Astrocyte (in vitro differentiated cells and primary cell): ENCODE results near the gene PCCA. TPM values are rescaled to one million over a fixed set of nuclear protein-coding genes. Genes with fewer than 3 reads are reported as not detected.
"Not testable (repeated sequence)": the region's sequence is repeated elsewhere in the genome, so short reads cannot be mapped to it uniquely, and the experiment has no call there.

Experiments used
- DNase-seq: peaks from one replicate; pipeline ENCODE4 v3.0.0-alpha.2; 2010; ENCODE audit warnings: low read depth
- FAIRE-seq: peaks from 2 replicates; lab custom pipeline; 2011; peaks lifted over from hg19 to GRCh38; lab: Jason Lieb, UNC
- H2AFZ ChIP-seq: 2 replicates; pipeline ENCODE4 v1.6.0; 2012; ENCODE audit warnings: low read depth, low read length, inconsistent platforms
- H3K27ac ChIP-seq: 2 replicates; pipeline ENCODE4 v1.5.1; 2011; ENCODE audit warnings: low read depth, low read length, inconsistent platforms
- H3K27me3 ChIP-seq: 2 replicates; pipeline ENCODE4 v1.6.0; 2011; ENCODE audit warnings: low read length, inconsistent platforms; ENCODE audit not compliant: insufficient read depth
- H3K36me3 ChIP-seq: 2 replicates; pipeline ENCODE4 v1.5.1; 2011; ENCODE audit warnings: low read length, inconsistent platforms; ENCODE audit not compliant: insufficient read depth
- H3K4me1 ChIP-seq: 2 replicates; pipeline ENCODE4 v1.5.1; 2011; ENCODE audit warnings: low read length, inconsistent platforms; ENCODE audit not compliant: insufficient read depth
- H3K4me2 ChIP-seq: 2 replicates; pipeline ENCODE4 v1.6.0; 2012; ENCODE audit warnings: low read length, inconsistent platforms
- H3K4me3 ChIP-seq: 2 replicates; pipeline ENCODE4 v1.5.1; 2011; ENCODE audit warnings: low read depth, mild to moderate bottlenecking, low read length, inconsistent platforms; ENCODE audit not compliant: insufficient read depth
- H3K79me2 ChIP-seq: 2 replicates; pipeline ENCODE4 v1.6.0; 2012; ENCODE audit warnings: mild to moderate bottlenecking, low read length, inconsistent platforms; ENCODE audit not compliant: insufficient read depth
- H3K9ac ChIP-seq: 2 replicates; pipeline ENCODE4 v1.6.0; 2012; ENCODE audit warnings: mild to moderate bottlenecking, low read length, inconsistent platforms
- H3K9me3 ChIP-seq: 2 replicates; pipeline ENCODE4 v1.5.1; 2012; ENCODE audit warnings: low read depth, mild to moderate bottlenecking, low read length, inconsistent platforms; ENCODE audit not compliant: insufficient read depth
- H4K20me1 ChIP-seq: 2 replicates; pipeline ENCODE4 v1.6.0; 2012; ENCODE audit warnings: low read length, inconsistent platforms; ENCODE audit not compliant: insufficient read depth
- H3K27ac Mint-ChIP-seq: one replicate; pipeline ENCODE4 v1.8.0; 2021; ENCODE audit warnings: mild to moderate bottlenecking, mixed read lengths; ENCODE audit not compliant: unreplicated experiment
- H3K27me3 Mint-ChIP-seq: one replicate; pipeline ENCODE4 v1.8.0; 2021; ENCODE audit warnings: low read depth, mixed read lengths; ENCODE audit not compliant: unreplicated experiment
- H3K36me3 Mint-ChIP-seq: one replicate; pipeline ENCODE4 v1.8.0; 2021; ENCODE audit warnings: low read depth, mixed read lengths; ENCODE audit not compliant: unreplicated experiment
- H3K4me1 Mint-ChIP-seq: one replicate; pipeline ENCODE4 v1.8.0; 2021; ENCODE audit warnings: low read depth, mixed read lengths; ENCODE audit not compliant: unreplicated experiment
- H3K4me3 Mint-ChIP-seq: one replicate; pipeline ENCODE4 v1.8.0; 2021; ENCODE audit warnings: mild to moderate bottlenecking, moderate library complexity, mixed read lengths; ENCODE audit not compliant: unreplicated experiment
- H3K9me3 Mint-ChIP-seq: one replicate; pipeline ENCODE4 v1.8.0; 2021; ENCODE audit warnings: mild to moderate bottlenecking, mixed read lengths; ENCODE audit not compliant: unreplicated experiment
- EZH2 ChIP-seq: IDR thresholded peaks from 2 replicates; pipeline ENCODE4 v1.6.1; 2012; ENCODE audit warnings: mild to moderate bottlenecking, low read length, inconsistent platforms; ENCODE audit not compliant: insufficient read depth
- total RNA-seq: library from RNA; stranded (reverse); gene quantifications from 2 replicates; pipeline ENCODE4 v1.2.1, GENCODE V29; 2021
- TF ChIP-seq, protein P1 (sequence below): IDR thresholded peaks from 2 replicates; pipeline ENCODE4 v1.5.1; 2011; ENCODE audit warnings: low read depth, mild to moderate bottlenecking, inconsistent platforms, low read length, moderate library complexity; ENCODE audit not compliant: insufficient read depth

Gene PCCA
- total RNA-seq, 1 donor from 2014 or later: 13.9 TPM

DNA sequence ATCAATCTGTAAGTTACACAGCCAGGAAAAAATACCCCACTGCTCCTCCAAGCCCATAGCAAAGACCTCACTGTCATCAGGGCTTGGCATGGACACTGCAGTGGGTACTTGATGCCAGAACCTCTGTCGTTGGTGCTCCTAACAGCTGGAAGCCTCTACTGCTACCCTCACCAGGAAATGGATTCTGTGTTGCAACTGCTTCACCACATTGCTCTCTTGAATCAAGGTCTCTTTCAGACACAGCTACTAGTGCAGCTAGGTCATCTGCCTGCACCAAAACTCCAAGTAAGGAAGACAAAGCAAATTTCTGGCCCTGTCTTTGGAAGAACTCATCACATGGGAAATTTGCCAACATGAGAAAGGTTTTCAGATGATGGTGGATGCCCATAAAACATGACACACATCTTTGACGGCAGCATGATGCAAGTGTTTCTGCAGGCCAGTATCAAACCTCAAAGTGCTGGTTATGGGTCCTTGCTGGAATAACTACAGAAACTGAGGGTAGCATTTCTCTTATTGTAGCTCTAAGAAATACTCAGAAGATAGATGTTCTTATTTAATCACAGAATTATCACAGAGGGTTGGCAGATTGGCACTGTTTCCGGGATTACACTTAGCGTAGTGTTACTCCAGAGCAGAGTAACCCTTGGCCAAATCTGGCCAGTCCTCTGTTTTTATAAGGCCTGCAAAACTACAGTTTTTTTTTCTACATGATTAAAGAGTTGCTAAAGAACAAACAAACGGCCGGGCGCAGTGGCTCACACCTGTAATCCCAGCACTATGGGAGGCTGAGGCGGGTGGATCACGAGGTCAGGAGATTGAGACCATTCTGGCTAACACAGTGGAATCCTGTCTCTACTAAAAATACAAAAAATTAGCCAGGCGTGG lies 12.9 kb upstream of the PCCA start:
- Mint-ChIP-seq H3K4me3 (no peak overlapping the region), H3K27ac (no peak overlapping the region), H3K9me3 (peaks cover 11% of the 10 kb centered on the region), H3K36me3 (peaks cover 3% of the 10 kb centered on the region), H3K4me1 (no peaks in the 10 kb centered on the region), H3K27me3 (peaks cover 4% of the 10 kb centered on the region)
- Histone ChIP-seq H3K27me3 (no peaks in the 10 kb centered on the region), H3K79me2 (no peaks in the 10 kb centered on the region), H3K9ac (no peak overlapping the region), H3K4me3 (no peak overlapping the region), H2AFZ (no peak overlapping the region), H3K9me3 (no peaks in the 10 kb centered on the region), H3K27ac (no peak overlapping the region), H3K4me1 (no peaks in the 10 kb centered on the region), H4K20me1 (no peaks in the 10 kb centered on the region), H3K4me2 (no peak overlapping the region), H3K36me3 (no peaks in the 10 kb centered on the region)
- no peak for DNase-seq
- TF ChIP-seq, protein P1, sequence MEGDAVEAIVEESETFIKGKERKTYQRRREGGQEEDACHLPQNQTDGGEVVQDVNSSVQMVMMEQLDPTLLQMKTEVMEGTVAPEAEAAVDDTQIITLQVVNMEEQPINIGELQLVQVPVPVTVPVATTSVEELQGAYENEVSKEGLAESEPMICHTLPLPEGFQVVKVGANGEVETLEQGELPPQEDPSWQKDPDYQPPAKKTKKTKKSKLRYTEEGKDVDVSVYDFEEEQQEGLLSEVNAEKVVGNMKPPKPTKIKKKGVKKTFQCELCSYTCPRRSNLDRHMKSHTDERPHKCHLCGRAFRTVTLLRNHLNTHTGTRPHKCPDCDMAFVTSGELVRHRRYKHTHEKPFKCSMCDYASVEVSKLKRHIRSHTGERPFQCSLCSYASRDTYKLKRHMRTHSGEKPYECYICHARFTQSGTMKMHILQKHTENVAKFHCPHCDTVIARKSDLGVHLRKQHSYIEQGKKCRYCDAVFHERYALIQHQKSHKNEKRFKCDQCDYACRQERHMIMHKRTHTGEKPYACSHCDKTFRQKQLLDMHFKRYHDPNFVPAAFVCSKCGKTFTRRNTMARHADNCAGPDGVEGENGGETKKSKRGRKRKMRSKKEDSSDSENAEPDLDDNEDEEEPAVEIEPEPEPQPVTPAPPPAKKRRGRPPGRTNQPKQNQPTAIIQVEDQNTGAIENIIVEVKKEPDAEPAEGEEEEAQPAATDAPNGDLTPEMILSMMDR: no peak
- TF ChIP-seq EZH2: no peak
- FAIRE-seq: no peak

DNA sequence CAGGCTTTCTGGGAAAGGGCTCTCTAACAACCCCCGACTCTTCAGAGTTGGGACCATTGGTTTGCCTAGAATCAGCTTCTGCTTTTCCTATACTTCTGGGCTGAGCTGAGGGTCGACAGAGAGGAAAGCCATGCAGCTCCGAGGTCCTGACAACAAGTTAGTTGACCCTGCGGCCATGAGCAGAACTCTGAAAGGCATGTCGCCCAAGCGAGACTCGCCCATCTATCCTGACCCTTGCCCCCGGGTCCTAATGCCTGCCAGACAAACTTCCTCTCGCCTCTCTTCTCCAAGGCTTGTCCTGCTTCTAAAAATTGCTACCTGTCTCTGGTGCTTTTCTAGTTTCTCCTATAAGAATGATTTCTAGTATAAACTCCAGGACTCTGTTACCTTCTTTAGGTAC lies 9.9 kb upstream of the PCCA start:
- not testable (repeated sequence) for H3K27ac Mint-ChIP-seq, H3K36me3 Mint-ChIP-seq, H3K4me1 Mint-ChIP-seq, H3K79me2 ChIP-seq, H3K4me3 Mint-ChIP-seq, FAIRE-seq, H3K36me3 ChIP-seq, H3K27me3 Mint-ChIP-seq, H3K9ac ChIP-seq, H3K27me3 ChIP-seq, H3K4me2 ChIP-seq, H3K9me3 ChIP-seq, H3K4me1 ChIP-seq, H4K20me1 ChIP-seq, H3K9me3 Mint-ChIP-seq, H3K27ac ChIP-seq, H2AFZ ChIP-seq, DNase-seq, H3K4me3 ChIP-seq

DNA sequence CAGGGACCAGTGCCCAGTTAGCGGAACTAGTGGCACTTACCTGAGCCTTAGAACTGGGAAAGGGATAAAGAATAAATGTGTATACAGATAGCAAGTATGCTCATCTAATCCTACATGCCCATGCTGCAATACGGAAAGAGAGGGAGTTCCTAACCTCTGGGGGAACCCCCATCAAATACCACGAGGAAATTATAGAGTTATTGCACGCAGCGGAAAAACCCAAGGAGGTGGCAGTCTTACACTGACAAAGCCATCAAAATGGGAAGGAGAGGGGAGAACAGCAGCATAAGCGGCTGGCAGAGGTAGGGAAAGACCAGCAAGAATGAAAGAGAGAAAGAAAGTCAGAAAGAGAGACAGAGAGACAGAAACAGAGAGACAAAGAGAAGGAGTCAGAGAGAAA lies 5.5 kb upstream of the PCCA start:
- H3K4me3 Mint-ChIP-seq, H4K20me1 ChIP-seq, H3K4me1 ChIP-seq, H3K4me1 Mint-ChIP-seq, DNase-seq, FAIRE-seq, H2AFZ ChIP-seq, H3K9me3 Mint-ChIP-seq, H3K27ac Mint-ChIP-seq, H3K4me2 ChIP-seq, H3K36me3 ChIP-seq, H3K9ac ChIP-seq, H3K27ac ChIP-seq, H3K79me2 ChIP-seq, H3K27me3 Mint-ChIP-seq, H3K9me3 ChIP-seq, H3K27me3 ChIP-seq, H3K36me3 Mint-ChIP-seq, H3K4me3 ChIP-seq: not testable (repeated sequence)
